DMS53 (cell line): Measurements from ENCODE around the gene SYNJ2.
A peak's percentile ranks its signal among the peaks of the same experiment; 100 is the strongest.
"Not testable (repeated sequence)": the region's sequence is repeated elsewhere in the genome, so short reads cannot be mapped to it uniquely, and the experiment has no call there.

ENCODE experiments used
- DNase-seq: peaks from one replicate; lab custom pipeline; 2025; lab: John Stamatoyannopoulos, UW

SYNJ2 gene

GRCh38 chr6:157981395-157982101 is at the start of gene SYNJ2:
SYNJ2 (plus strand) TSS chr6:157981863; CDS start chr6:157981962, 99 bp downstream.
- peak; percentile 89 for DNase-seq

- DNase-seq = no peak
Observed at GRCh38 chr6:157935786-157936185, 45.9 kb upstream of the SYNJ2 start.

GRCh38 chr6:157937318-157937717 is 44.3 kb upstream of the SYNJ2 start:
- DNase-seq = no peak

GRCh38 chr6:157937916-157938315 is 43.7 kb upstream of the SYNJ2 start:
- no peak for DNase-seq

GRCh38 chr6:157940375-157941036 is 41.2 kb upstream of the SYNJ2 start:
- peak; percentile 31 for DNase-seq

GRCh38 chr6:157941101-157941863 is 40.4 kb upstream of the SYNJ2 start:
- DNase-seq = no peak

- DNase-seq = no peak
Observed at GRCh38 chr6:157942351-157942750, 39.3 kb upstream of the SYNJ2 start.

- DNase-seq = no peak
Observed at GRCh38 chr6:157943249-157943963, 38.3 kb upstream of the SYNJ2 start.

GRCh38 chr6:157943964-157944283 is 37.7 kb upstream of the SYNJ2 start:
- DNase-seq = no peak

GRCh38 chr6:157944983-157945931 is 36.4 kb upstream of the SYNJ2 start:
- DNase-seq = no peak

GRCh38 chr6:157946053-157946617 is 35.5 kb upstream of the SYNJ2 start:
- no peak for DNase-seq

GRCh38 chr6:157946865-157947532 is 34.7 kb upstream of the SYNJ2 start:
- peak; percentile 13 for DNase-seq

GRCh38 chr6:157950899-157951298 is 30.8 kb upstream of the SYNJ2 start:
- not testable (repeated sequence) for DNase-seq

- peak; percentile 43 for DNase-seq
Observed at GRCh38 chr6:157951828-157952227, 29.8 kb upstream of the SYNJ2 start.

- DNase-seq = peak; percentile 35
Observed at GRCh38 chr6:157952861-157953351, 28.8 kb upstream of the SYNJ2 start.

- peak; percentile 54 for DNase-seq
Observed at GRCh38 chr6:157953580-157954091, 28.0 kb upstream of the SYNJ2 start.

GRCh38 chr6:157954150-157955117 is 27.2 kb upstream of the SYNJ2 start:
- peak; percentile 83 for DNase-seq

- DNase-seq = no peak
Observed at GRCh38 chr6:157955675-157956074, 26.0 kb upstream of the SYNJ2 start.
